ENCODE results near the gene VAV3. TPM values are rescaled to one million over a fixed set of nuclear protein-coding genes. Genes with fewer than 3 reads are reported as not detected.

VAV3 gene
- polyA plus RNA-seq, 1 of the 3 experiments (the other 2 are of a cell fraction) = not detected

- H3K9me3 ChIP-seq = no peaks in the 10 kb centered on the region
- no peak overlapping the region for H3K9ac ChIP-seq
- WGBS (ENCODE audit: low lambda C conversion rate) = 30% methylated on average over 3 of the region's 3 CpGs
- ChIA-PET CTCF (interaction anchor here (1.0 kb wide), 1 partner anchor 15 kb away, joined by 3 read pairs; no protein-coding TSS in a partner anchor), POLR2A (no interaction called here)
- TF ChIP-seq MEF2A (IDR thresholded peaks at IDR 0.05; ENCODE audit: borderline replicate concordance, low read depth) = no peak
- TF ChIP-seq NFIC (IDR thresholded peaks at IDR 0.05; ENCODE audit: borderline replicate concordance) = no peak
- TF ChIP-seq REST (IDR thresholded peaks at IDR 0.05; ENCODE audit: low read depth, low read length) = no peak
- no peak for TF ChIP-seq TAF1 (IDR thresholded peaks at IDR 0.05; ENCODE audit: borderline replicate concordance, low read depth, low read length)
- H3K36me3 ChIP-seq (replicated peaks in 1 of 2; ENCODE audit: control insufficient read depth in 1 of 2, insufficient read depth in 2 of 2, low read length in 1 of 2) = no peaks in the 10 kb centered on the region
- H3K4me3 ChIP-seq (ENCODE audit: low read depth in 2 of 2, low read length in 1 of 2) = no peak overlapping the region
- H2AFZ ChIP-seq (ENCODE audit: low read depth) = no peak overlapping the region
- no peak overlapping the region for H3K27ac ChIP-seq (ENCODE audit: low read depth in 2 of 2, low read length in 1 of 2)
- no peak overlapping the region for H3K4me2 ChIP-seq
- no peak for DNase-seq
- H3F3A ChIP-seq (replicated peaks; ENCODE audit: insufficient read depth) = no peaks in the 10 kb centered on the region
- no peaks in the 10 kb centered on the region for H3K4me1 ChIP-seq (ENCODE audit: control insufficient read depth in 1 of 2, insufficient read depth in 2 of 2, low read depth in 1 of 2, low read length in 1 of 2)
- H4K20me1 ChIP-seq (ENCODE audit: insufficient read depth) = no peaks in the 10 kb centered on the region
- no peaks in the 10 kb centered on the region for H3K79me2 ChIP-seq (ENCODE audit: insufficient read depth)
- H3K9me2 ChIP-seq = no peaks in the 10 kb centered on the region
- no peaks in the 10 kb centered on the region; the same call in 1 of the 2 replicates for H3K27me3 ChIP-seq (ENCODE audit: insufficient read depth)
Observed at GRCh38 chr1:107979088-107979487, 14.1 kb upstream of the VAV3 start.

GRCh38 chr1:107976836-107977235 lies 11.9 kb upstream of the VAV3 start:
- ChIA-PET POLR2A (no interaction called here), CTCF (interaction anchor here (1.3 to 2.1 kb wide), 3 partner anchors 10 to 194 kb away, joined by 3 to 5 read pairs (median 5); no protein-coding TSS in a partner anchor)
- Histone ChIP-seq H3K4me2 (no peak overlapping the region), H3K9ac (no peak overlapping the region), H3K4me1 (ENCODE audit: control insufficient read depth in 1 of 2, insufficient read depth in 2 of 2, low read depth in 1 of 2, low read length in 1 of 2) (no peaks in the 10 kb centered on the region), H3K27ac (ENCODE audit: low read depth in 2 of 2, low read length in 1 of 2) (no peak overlapping the region), H3K4me3 (ENCODE audit: low read depth in 2 of 2, low read length in 1 of 2) (no peak overlapping the region), H3K27me3 (ENCODE audit: insufficient read depth) (no peaks in the 10 kb centered on the region), H3K9me2 (no peaks in the 10 kb centered on the region), H3K36me3 (replicated peaks in 1 of 2; ENCODE audit: control insufficient read depth in 1 of 2, insufficient read depth in 2 of 2, low read length in 1 of 2) (no peaks in the 10 kb centered on the region), H3F3A (replicated peaks; ENCODE audit: insufficient read depth) (no peaks in the 10 kb centered on the region), H3K79me2 (ENCODE audit: insufficient read depth) (no peaks in the 10 kb centered on the region), H2AFZ (ENCODE audit: low read depth) (no peak overlapping the region), H3K9me3 (no peaks in the 10 kb centered on the region), H4K20me1 (ENCODE audit: insufficient read depth) (no peaks in the 10 kb centered on the region)
- DNase-seq = no peak
- TF ChIP-seq CHD2 (IDR thresholded peaks at IDR 0.05; ENCODE audit: low read length, partially characterized antibody) = no peak
- no peak for TF ChIP-seq NRF1 (IDR thresholded peaks at IDR 0.05; ENCODE audit: low read depth, low read length)
- WGBS (ENCODE audit: low lambda C conversion rate) = 76% methylated on average over 3 of the region's 3 CpGs

- ChIA-PET CTCF (interaction anchor here (1.1 to 2.1 kb wide), 5 partner anchors 8 to 194 kb away, joined by 3 to 5 read pairs (median 3); no protein-coding TSS in a partner anchor), POLR2A (no interaction called here)
- no peak overlapping the region for H3K9ac ChIP-seq
- H2AFZ ChIP-seq (ENCODE audit: low read depth) = no peak overlapping the region
- H3K9me2 ChIP-seq = no peaks in the 10 kb centered on the region
- DNase-seq = no peak
- H3K4me1 ChIP-seq (ENCODE audit: control insufficient read depth in 1 of 2, insufficient read depth in 2 of 2, low read depth in 1 of 2, low read length in 1 of 2) = no peaks in the 10 kb centered on the region
- no peak for TF ChIP-seq GABPA (IDR thresholded peaks at IDR 0.05; ENCODE audit: low read depth)
- H3K79me2 ChIP-seq (ENCODE audit: insufficient read depth) = no peaks in the 10 kb centered on the region
- no peaks in the 10 kb centered on the region for H4K20me1 ChIP-seq (ENCODE audit: insufficient read depth)
- WGBS (ENCODE audit: low lambda C conversion rate) = 43% methylated on average over 3 of the region's 3 CpGs
- no peak overlapping the region for H3K27ac ChIP-seq (ENCODE audit: low read depth in 2 of 2, low read length in 1 of 2)
- H3K27me3 ChIP-seq (ENCODE audit: insufficient read depth) = no peaks in the 10 kb centered on the region
- no peaks in the 10 kb centered on the region for H3K36me3 ChIP-seq (replicated peaks in 1 of 2; ENCODE audit: control insufficient read depth in 1 of 2, insufficient read depth in 2 of 2, low read length in 1 of 2)
- no peak overlapping the region for H3K4me3 ChIP-seq (ENCODE audit: low read depth in 2 of 2, low read length in 1 of 2)
- H3K4me2 ChIP-seq = no peak overlapping the region
- no peaks in the 10 kb centered on the region for H3K9me3 ChIP-seq
- no peaks in the 10 kb centered on the region for H3F3A ChIP-seq (replicated peaks; ENCODE audit: insufficient read depth)
Observed at GRCh38 chr1:107976431-107976830, 11.5 kb upstream of the VAV3 start.
